Mesenchymal stem cell (in vitro differentiated cells and primary cell): ENCODE data around the gene KAT2A.

Source experiments
- DNase-seq: peaks from one replicate; pipeline ENCODE4 v3.0.0-alpha.2; 2013
- H2AFZ ChIP-seq: one replicate; pipeline ENCODE4 v1.6.1; 2013; ENCODE audit warnings: low read depth, mild to moderate bottlenecking, control low read depth, inconsistent platforms, low read length, moderate library complexity
- H2AK5ac ChIP-seq: 2 replicates; pipeline ENCODE4 v1.6.1; 2013; ENCODE audit warnings: low read length, moderate library complexity, mild to moderate bottlenecking, inconsistent platforms; ENCODE audit not compliant: severe bottlenecking
- H2BK120ac ChIP-seq: one replicate; pipeline ENCODE4 v1.6.1; 2013; ENCODE audit warnings: low read depth, mild to moderate bottlenecking, inconsistent platforms, low read length, moderate library complexity
- H2BK12ac ChIP-seq, 2 experiments: one replicate each; pipeline ENCODE4 v1.6.1; 2013; ENCODE audit warnings: inconsistent platforms in 2 of 2, low read length in 2 of 2, mild to moderate bottlenecking in 2 of 2, moderate library complexity in 2 of 2, control low read depth in 1 of 2
- H2BK15ac ChIP-seq: one replicate; pipeline ENCODE4 v1.6.1; 2013; ENCODE audit warnings: mild to moderate bottlenecking, low read depth, inconsistent platforms; ENCODE audit not compliant: poor library complexity, severe bottlenecking
- H2BK5ac ChIP-seq: 2 replicates; pipeline ENCODE4 v1.6.1; 2013; ENCODE audit warnings: low read depth, mild to moderate bottlenecking, low read length, control low read depth, inconsistent platforms; ENCODE audit not compliant: poor library complexity, severe bottlenecking
- H3K14ac ChIP-seq, 2 experiments: one replicate each; pipeline ENCODE4 v1.6.1; 2013; ENCODE audit warnings: inconsistent platforms in 2 of 2, low read length in 2 of 2, control low read depth in 1 of 2, mild to moderate bottlenecking in 1 of 2, moderate library complexity in 1 of 2
- H3K18ac ChIP-seq, 2 experiments: one replicate each; pipeline ENCODE4 v1.6.1; 2013; ENCODE audit warnings: inconsistent platforms in 2 of 2, low read length in 2 of 2, control low read depth in 1 of 2, low read depth in 1 of 2, mild to moderate bottlenecking in 1 of 2
- H3K23ac ChIP-seq, 2 experiments: one replicate each; pipeline ENCODE4 v1.6.1; 2013; ENCODE audit warnings: inconsistent platforms in 2 of 2, low read length in 2 of 2, mild to moderate bottlenecking in 2 of 2, moderate library complexity in 2 of 2, control low read depth in 1 of 2
- H3K27ac ChIP-seq: 2 replicates; pipeline ENCODE4 v1.5.1; 2013; ENCODE audit warnings: mild to moderate bottlenecking, moderate library complexity, low read length, control low read depth, inconsistent platforms; ENCODE audit not compliant: poor library complexity, severe bottlenecking
- H3K27me3 ChIP-seq, 2 experiments: 2 replicates each; pipeline versions ENCODE4 v1.6.1 to v1.7.0; 2013; ENCODE audit warnings: low read length in 2 of 2, mild to moderate bottlenecking in 2 of 2, moderate library complexity in 2 of 2, control low read depth in 1 of 2, inconsistent platforms in 1 of 2; ENCODE audit not compliant: control insufficient read depth in 1 of 2, insufficient read depth in 1 of 2
- H3K36me3 ChIP-seq, 2 experiments: 2 replicates each; pipeline versions ENCODE4 v1.6.1 to v1.7.0; 2013; ENCODE audit warnings: low read length in 2 of 2, control low read depth in 1 of 2, inconsistent platforms in 1 of 2, low read depth in 1 of 2, mild to moderate bottlenecking in 1 of 2; ENCODE audit not compliant: insufficient read depth in 2 of 2, control insufficient read depth in 1 of 2
- H3K4ac ChIP-seq, 2 experiments: one replicate each; pipeline ENCODE4 v1.6.1; 2013; ENCODE audit warnings: inconsistent platforms in 2 of 2, low read length in 2 of 2, mild to moderate bottlenecking in 2 of 2, moderate library complexity in 2 of 2, control low read depth in 1 of 2, low read depth in 1 of 2
- H3K4me1 ChIP-seq: 2 replicates; pipeline ENCODE4 v1.6.1; 2013; ENCODE audit warnings: low read depth, low read length, control low read depth; ENCODE audit not compliant: control insufficient read depth, insufficient read depth
- H3K4me2 ChIP-seq: 2 replicates; pipeline ENCODE4 v1.6.1; 2013; ENCODE audit warnings: low read length, mild to moderate bottlenecking, inconsistent platforms; ENCODE audit not compliant: poor library complexity, severe bottlenecking
- H3K4me3 ChIP-seq, 2 experiments: 2 replicates each; pipeline versions ENCODE4 v1.5.1 to v1.7.0; 2013; ENCODE audit warnings: low read length in 2 of 2, mild to moderate bottlenecking in 2 of 2, control low read depth in 1 of 2, low read depth in 1 of 2; ENCODE audit not compliant: insufficient read depth in 1 of 2
- H3K79me1 ChIP-seq: replicated peaks from 2 replicates; pipeline ENCODE4 v1.6.1; 2013; ENCODE audit warnings: mild to moderate bottlenecking, control low read depth, low read length, inconsistent platforms; ENCODE audit not compliant: poor library complexity, severe bottlenecking
- H3K9ac ChIP-seq: 2 replicates; pipeline ENCODE4 v1.7.0; 2013; ENCODE audit warnings: mild to moderate bottlenecking, low read length, moderate library complexity
- H3K9me3 ChIP-seq: 2 replicates; pipeline ENCODE4 v1.7.0; 2013; ENCODE audit warnings: mild to moderate bottlenecking, low read length; ENCODE audit not compliant: control insufficient read depth
- H4K8ac ChIP-seq: one replicate; pipeline ENCODE4 v1.6.1; 2013; ENCODE audit warnings: inconsistent platforms, mild to moderate bottlenecking, low read length, moderate library complexity
- H4K91ac ChIP-seq: one replicate; pipeline ENCODE4 v1.6.1; 2013; ENCODE audit warnings: mild to moderate bottlenecking, low read length, inconsistent platforms
- WGBS: methylation state at CpG from one replicate; pipeline ENCODE4 v1.1.7; 2013; ENCODE audit warnings: mixed read lengths; 5-methylcytosine and 5-hydroxymethylcytosine counted together

KAT2A gene

DNA sequence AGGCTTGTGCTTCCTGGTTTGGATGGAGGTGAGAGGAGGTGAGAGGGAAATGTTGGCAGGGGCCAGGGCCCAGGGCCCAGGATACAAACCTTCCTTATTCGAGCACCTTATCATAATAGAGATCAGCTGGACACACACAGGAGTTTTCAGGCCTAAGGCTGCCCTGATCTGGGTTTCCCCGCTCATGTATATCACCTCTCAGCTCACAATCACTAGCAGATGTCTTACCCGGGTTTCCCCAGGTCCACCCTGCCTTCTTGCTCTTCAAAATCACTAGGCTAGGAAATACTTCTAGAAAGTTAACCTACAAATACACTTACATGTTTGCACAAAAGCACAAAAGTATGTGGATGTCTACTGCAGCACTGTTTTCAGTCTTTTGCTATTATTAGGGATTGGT lies 5.7 kb upstream of the KAT2A start:
- DNase-seq: no peak
- H3K4me3 ChIP-seq: no peak overlapping the region
- H2BK15ac ChIP-seq: no peak overlapping the region
- no peak overlapping the region for H2BK12ac ChIP-seq
- H3K4ac ChIP-seq: no peak overlapping the region
- H3K18ac ChIP-seq: no peak overlapping the region
- H2BK5ac ChIP-seq: no peak overlapping the region
- no peak overlapping the region for H3K27ac ChIP-seq
- no peaks in the 10 kb centered on the region for H3K9me3 ChIP-seq
- H3K9ac ChIP-seq: no peak overlapping the region
- no peak overlapping the region for H2AK5ac ChIP-seq
- H3K14ac ChIP-seq: no peak overlapping the region
- H4K91ac ChIP-seq: no peak overlapping the region
- H3K79me1 ChIP-seq: peaks cover 30% of the 10 kb centered on the region
- H3K4me2 ChIP-seq: no peak overlapping the region
- H2AFZ ChIP-seq: no peak overlapping the region
- no peak overlapping the region for H4K8ac ChIP-seq
- H2BK120ac ChIP-seq: no peak overlapping the region
- 100% methylated on average over 3 of the region's 3 CpGs for WGBS
- H3K36me3 ChIP-seq: peaks cover 64 to 71% of the 10 kb centered on the region in 2 experiments
- H3K4me1 ChIP-seq: peaks cover 2% of the 10 kb centered on the region
- H3K23ac ChIP-seq: no peak overlapping the region
- no peaks in the 10 kb centered on the region for H3K27me3 ChIP-seq

DNA sequence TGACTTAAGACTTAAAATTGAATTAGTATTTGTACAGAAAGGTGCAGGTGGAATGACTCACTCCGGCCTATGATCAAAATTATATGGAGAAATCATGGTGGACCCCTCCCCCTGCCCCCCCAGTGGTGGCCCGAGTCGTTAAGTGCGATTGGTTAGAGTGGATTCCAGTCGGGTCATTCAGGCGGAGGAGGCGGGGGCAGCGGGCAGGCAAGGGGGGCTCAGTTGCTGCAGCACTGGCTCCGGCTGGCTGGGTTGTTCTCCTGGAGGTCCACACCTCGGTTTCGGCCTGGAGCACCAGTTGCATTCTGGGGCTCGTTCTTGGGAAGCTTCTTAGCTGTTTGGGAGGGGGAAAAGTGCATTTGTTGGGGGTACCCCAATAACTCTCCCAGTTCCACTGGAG lies 4.4 kb upstream of the KAT2A start:
- H3K9ac ChIP-seq: no peak overlapping the region
- 93% methylated on average over 12 of the region's 12 CpGs for WGBS
- H3K4me1 ChIP-seq: peaks cover 4% of the 10 kb centered on the region
- no peak for DNase-seq
- no peak overlapping the region for H4K91ac ChIP-seq
- no peaks in the 10 kb centered on the region for H3K9me3 ChIP-seq
- peaks cover 60 to 71% of the 10 kb centered on the region in 2 experiments for H3K36me3 ChIP-seq
- H2BK15ac ChIP-seq: no peak overlapping the region
- no peak overlapping the region for H3K14ac ChIP-seq
- H2BK12ac ChIP-seq: no peak overlapping the region
- no peak overlapping the region for H3K4ac ChIP-seq
- no peak overlapping the region for H2BK120ac ChIP-seq
- H3K4me3 ChIP-seq: no peak overlapping the region
- no peak overlapping the region for H3K18ac ChIP-seq
- H4K8ac ChIP-seq: no peak overlapping the region
- H3K4me2 ChIP-seq: no peak overlapping the region
- peaks cover 29% of the 10 kb centered on the region for H3K79me1 ChIP-seq
- H3K27ac ChIP-seq: no peak overlapping the region
- no peak overlapping the region for H2AFZ ChIP-seq
- H2BK5ac ChIP-seq: no peak overlapping the region
- H3K23ac ChIP-seq: no peak overlapping the region
- no peaks in the 10 kb centered on the region for H3K27me3 ChIP-seq
- no peak overlapping the region for H2AK5ac ChIP-seq

DNA sequence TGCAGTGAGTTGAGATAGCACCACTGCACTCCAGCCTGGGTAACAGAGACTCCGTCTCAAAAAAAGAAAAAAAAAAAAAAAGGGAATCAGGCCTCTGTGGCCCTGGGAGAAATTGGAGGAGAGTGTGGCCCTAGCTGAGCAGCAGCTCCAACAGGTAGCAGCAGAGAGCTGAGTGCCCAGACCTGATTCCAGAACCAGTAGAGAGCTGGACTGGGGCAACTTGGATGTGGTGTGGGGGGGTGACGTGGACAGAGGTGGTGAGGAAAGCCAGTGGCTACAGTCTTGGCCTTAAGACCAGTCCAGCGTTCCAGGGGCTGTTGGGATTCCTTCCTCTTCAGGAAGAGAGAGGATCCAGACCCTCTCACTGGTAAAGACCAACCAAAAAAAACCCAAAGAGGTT lies 3.1 kb upstream of the KAT2A start:
- H3K4me2 ChIP-seq: no peak overlapping the region
- H3K14ac ChIP-seq: no peak overlapping the region
- 83% methylated on average over 2 of the region's 3 CpGs for WGBS
- H2AFZ ChIP-seq: no peak overlapping the region
- no peaks in the 10 kb centered on the region for H3K27me3 ChIP-seq
- peaks cover 24% of the 10 kb centered on the region for H3K79me1 ChIP-seq
- peaks cover 7% of the 10 kb centered on the region for H3K4me1 ChIP-seq
- no peak overlapping the region for H2BK15ac ChIP-seq
- no peak overlapping the region for H3K27ac ChIP-seq
- H3K9me3 ChIP-seq: no peaks in the 10 kb centered on the region
- H2AK5ac ChIP-seq: no peak overlapping the region
- no peak overlapping the region for H2BK120ac ChIP-seq
- no peak overlapping the region for H3K4ac ChIP-seq
- H3K23ac ChIP-seq: no peak overlapping the region
- H3K36me3 ChIP-seq: peaks cover 49 to 65% of the 10 kb centered on the region in 2 experiments
- no peak overlapping the region for H4K91ac ChIP-seq
- no peak overlapping the region for H3K9ac ChIP-seq
- H3K4me3 ChIP-seq: no peak overlapping the region
- no peak for DNase-seq
- no peak overlapping the region for H3K18ac ChIP-seq
- no peak overlapping the region for H2BK5ac ChIP-seq
- no peak overlapping the region for H4K8ac ChIP-seq
- H2BK12ac ChIP-seq: no peak overlapping the region

DNA sequence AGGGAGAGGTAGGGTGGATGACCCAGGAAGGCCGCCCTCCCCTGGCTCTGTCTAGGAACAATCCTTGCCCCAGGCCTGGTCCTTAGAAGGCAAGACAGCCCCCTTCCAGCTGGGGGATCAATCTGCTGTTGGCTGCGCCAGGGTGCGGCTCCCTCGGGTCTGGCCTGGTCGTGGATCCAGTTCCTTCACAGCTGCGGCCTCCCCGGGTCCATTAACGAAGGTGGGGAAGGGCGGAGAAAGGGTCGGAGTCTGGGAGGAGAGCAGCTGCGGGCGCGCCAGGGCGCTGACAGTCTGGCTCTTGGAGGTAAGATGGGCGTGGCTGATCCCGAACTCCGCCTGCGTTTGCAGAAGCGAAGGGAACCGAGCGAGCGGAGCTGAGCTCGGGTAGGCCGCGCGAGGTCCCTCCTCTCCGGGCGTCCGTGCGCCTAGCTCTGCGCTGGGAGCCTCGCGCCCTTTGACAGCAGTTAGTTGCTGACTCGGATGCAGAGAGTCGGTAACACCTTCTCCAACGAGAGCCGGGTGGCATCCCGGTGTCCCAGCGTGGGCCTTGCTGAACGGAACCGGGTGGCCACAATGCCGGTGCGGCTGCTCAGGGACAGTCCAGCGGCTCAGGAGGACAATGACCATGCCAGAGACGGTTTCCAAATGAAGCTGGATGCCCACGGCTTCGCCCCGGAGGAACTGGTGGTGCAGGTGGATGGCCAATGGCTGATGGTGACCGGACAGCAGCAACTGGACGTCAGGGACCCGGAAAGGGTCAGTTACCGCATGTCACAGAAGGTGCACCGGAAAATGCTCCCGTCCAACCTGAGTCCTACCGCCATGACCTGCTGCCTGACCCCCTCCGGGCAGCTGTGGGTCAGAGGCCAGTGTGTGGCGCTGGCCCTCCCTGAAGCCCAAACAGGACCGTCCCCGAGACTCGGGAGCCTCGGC lies 1.5 kb upstream of the KAT2A start, which contains the start of gene HSPB9:
Gene HSPB9 (plus strand): TSS at position 434 of the 933 bp plus-strand sequence. CDS start 47 bp downstream, at position 481.
- no peak within 1 kb of the TSS for H3K27ac ChIP-seq
- WGBS: 66% methylated on average over 61 of the region's 61 CpGs

More for the DNA sequence above, 1.5 kb upstream of the KAT2A start, which contains the start of gene HSPB9:
- no peak within 1 kb of the TSS for H2BK12ac ChIP-seq
- H3K27me3 ChIP-seq: no peaks in the 10 kb centered on the region
- peaks cover 11% of the 10 kb centered on the region for H3K79me1 ChIP-seq
- H3K9me3 ChIP-seq: no peaks in the 10 kb centered on the region
- H2BK5ac ChIP-seq: no peak within 1 kb of the TSS
- no peak within 1 kb of the TSS for H3K14ac ChIP-seq
- no peak within 1 kb of the TSS for H3K4me3 ChIP-seq
- H2AFZ ChIP-seq: no peak within 1 kb of the TSS
- peaks cover 7% of the 10 kb centered on the region for H3K4me1 ChIP-seq
- no peak within 1 kb of the TSS for H4K8ac ChIP-seq
- no peak within 1 kb of the TSS for H3K4ac ChIP-seq
- H3K4me2 ChIP-seq: no peak within 1 kb of the TSS
- no peak within 1 kb of the TSS for H2AK5ac ChIP-seq
- no peak for DNase-seq
- H3K36me3 ChIP-seq: peaks cover 49 to 62% of the 10 kb centered on the region in 2 experiments
- H3K23ac ChIP-seq: no peak within 1 kb of the TSS
- H4K91ac ChIP-seq: peak within 1 kb of the TSS; percentile 5
- no peak within 1 kb of the TSS for H3K18ac ChIP-seq
- peak within 1 kb of the TSS; percentile 21 for H2BK15ac ChIP-seq
- H2BK120ac ChIP-seq: no peak within 1 kb of the TSS
- no peak within 1 kb of the TSS for H3K9ac ChIP-seq
